MG63 (cell line): Measurements from ENCODE around the gene ABTB2. TPM values are rescaled to one million over a fixed set of nuclear protein-coding genes. Genes with fewer than 3 reads are reported as not detected.

Experiments used
- DNase-seq: peaks from one replicate; pipeline ENCODE4 v3.0.0-alpha.2; 2020
- H3K27me3 ChIP-seq: fragments of 250-450 bp; sonication (Bioruptor Pico); 2 replicates; pipeline ENCODE4 v1.5.1; 2020; ENCODE audit warnings: mild to moderate bottlenecking, moderate library complexity
- H3K36me3 ChIP-seq: fragments of 250-450 bp; sonication (Bioruptor Pico); 2 replicates; pipeline ENCODE4 v1.5.1; 2020; ENCODE audit warnings: mild to moderate bottlenecking, moderate library complexity
- H3K4me3 ChIP-seq: fragments of 250-450 bp; sonication (Bioruptor Pico); 2 replicates; pipeline ENCODE4 v1.5.1; 2020; ENCODE audit warnings: mild to moderate bottlenecking, moderate library complexity
- H3K9me3 ChIP-seq: fragments of 250-450 bp; sonication (Bioruptor Pico); 2 replicates; pipeline ENCODE4 v1.5.1; 2020; ENCODE audit warnings: mild to moderate bottlenecking, moderate library complexity
- total RNA-seq: library from RNA; depleted of rRNA; stranded (reverse); fragments of >200 nt; shearing (Covaris generic); gene quantifications from 2 replicates; pipeline ENCODE4 v1.2.3, GENCODE V29; 2014; ENCODE audit warnings: low replicate concordance

The ABTB2 gene
- total RNA-seq, 1 experiment from 2014 or later, result 2.6 TPM

DNA sequence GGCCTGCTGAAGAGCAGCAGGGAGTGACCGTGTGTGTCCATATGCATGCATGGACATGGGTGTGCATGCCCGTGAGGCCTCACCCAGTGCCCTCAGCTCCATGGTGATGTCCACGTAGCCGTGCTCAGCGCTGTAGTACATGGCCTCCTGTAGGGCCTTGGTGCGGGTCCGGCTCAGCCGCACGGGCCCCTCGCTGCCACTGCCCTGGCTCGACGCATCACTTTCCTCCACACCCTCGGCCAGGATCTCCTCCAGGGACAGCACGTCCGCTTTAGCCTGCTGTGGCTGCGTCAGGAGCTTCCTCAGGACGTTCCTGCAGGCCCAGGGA lies 195.4 kb downstream of the ABTB2 start:
- Histone ChIP-seq H3K36me3 (0 out of 2 replicates have a peak, but pooled peaks cover 2% of the 10 kb centered on the region), H3K27me3 (no peaks in the 10 kb centered on the region), H3K4me3 (no peak overlapping the region), H3K9me3 (no peaks in the 10 kb centered on the region)
- DNase-seq, result no peak

DNA sequence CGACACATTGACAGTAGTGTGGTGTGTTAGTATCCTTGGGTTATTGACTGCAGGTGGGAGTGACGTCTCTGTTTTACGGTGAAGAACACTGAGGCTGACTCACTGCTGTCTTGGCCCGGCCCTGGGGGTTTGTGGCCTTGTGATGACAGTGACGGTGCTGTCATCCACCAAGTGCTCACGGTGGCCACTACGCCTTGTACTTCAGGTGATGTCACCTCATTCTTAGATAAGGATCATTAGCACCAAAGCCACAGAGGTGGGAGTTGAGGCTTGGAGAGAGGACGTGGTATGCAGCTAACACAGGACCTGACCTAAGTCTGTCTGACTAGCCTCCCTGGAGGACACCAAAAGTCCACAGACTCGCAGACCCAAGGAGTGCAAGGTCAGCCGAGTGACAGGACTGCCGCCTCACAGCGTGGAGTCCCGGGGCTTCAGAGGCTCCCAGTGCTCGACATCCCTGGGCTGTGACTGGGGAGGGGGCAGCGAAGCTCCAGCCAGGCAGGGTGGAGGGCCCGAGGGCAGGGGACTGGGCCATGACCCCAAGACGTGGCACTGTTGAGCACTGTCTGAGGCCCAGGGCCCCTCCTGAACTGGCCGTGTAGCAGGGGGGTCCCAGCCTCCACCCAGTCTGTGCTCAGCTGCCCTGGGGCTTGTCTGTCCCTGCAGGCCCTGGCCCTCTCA lies 195.9 kb downstream of the ABTB2 start:
- Histone ChIP-seq H3K4me3 (no peak overlapping the region), H3K27me3 (no peaks in the 10 kb centered on the region), H3K9me3 (no peaks in the 10 kb centered on the region), H3K36me3 (peaks cover 3% of the 10 kb centered on the region; the same call in 1 of the 2 replicates)
- DNase-seq, result no peak

DNA sequence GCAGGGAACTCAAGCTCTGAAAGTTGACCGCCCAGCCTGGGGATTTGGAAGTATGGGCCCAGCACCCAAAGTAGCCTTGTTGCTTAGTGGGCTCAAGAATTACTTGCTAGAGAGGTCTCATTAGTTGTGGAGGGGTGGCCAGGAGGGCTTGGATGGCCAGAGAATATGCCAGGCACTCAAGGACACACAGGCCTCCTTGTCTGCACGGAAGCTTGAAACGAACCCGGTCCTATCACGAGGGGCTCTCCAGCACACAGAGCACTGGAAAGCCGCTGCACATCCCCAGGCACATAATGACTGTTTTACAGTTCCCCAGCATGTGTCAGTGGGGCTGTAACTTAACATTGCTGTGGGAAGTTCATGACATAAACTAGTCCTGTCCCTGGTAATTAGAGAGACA lies 196.4 kb downstream of the ABTB2 start:
- H3K9me3 ChIP-seq, result no peaks in the 10 kb centered on the region
- no peaks in the 10 kb centered on the region for H3K27me3 ChIP-seq
- H3K36me3 ChIP-seq, result peaks cover 5% of the 10 kb centered on the region; the same call in 1 of the 2 replicates
- DNase-seq, result no peak
- no peak overlapping the region for H3K4me3 ChIP-seq

DNA sequence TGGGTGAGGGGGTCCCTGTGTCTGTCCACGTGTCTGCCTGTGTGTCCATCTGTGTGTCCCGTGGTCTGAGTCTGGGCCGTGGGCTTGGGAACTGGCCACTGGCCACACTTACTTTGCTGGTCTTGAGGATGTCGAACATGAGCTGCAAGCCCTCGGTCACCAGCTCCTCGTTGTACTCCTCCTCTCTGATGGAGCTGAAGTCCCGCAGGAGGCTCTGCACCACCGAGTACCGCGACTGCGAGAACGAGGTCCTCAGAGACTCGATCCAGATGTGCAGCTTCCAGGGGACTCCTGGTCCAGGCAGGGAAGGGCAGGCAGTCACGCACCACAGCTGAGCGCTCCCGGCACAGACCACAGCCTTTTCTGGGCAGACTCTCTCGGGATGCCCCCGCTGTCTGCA lies 197.0 kb downstream of the ABTB2 start:
- DNase-seq, result no peak
- H3K36me3 ChIP-seq, result peaks cover 7% of the 10 kb centered on the region
- no peaks in the 10 kb centered on the region for H3K27me3 ChIP-seq
- no peak overlapping the region for H3K4me3 ChIP-seq
- no peaks in the 10 kb centered on the region for H3K9me3 ChIP-seq

DNA sequence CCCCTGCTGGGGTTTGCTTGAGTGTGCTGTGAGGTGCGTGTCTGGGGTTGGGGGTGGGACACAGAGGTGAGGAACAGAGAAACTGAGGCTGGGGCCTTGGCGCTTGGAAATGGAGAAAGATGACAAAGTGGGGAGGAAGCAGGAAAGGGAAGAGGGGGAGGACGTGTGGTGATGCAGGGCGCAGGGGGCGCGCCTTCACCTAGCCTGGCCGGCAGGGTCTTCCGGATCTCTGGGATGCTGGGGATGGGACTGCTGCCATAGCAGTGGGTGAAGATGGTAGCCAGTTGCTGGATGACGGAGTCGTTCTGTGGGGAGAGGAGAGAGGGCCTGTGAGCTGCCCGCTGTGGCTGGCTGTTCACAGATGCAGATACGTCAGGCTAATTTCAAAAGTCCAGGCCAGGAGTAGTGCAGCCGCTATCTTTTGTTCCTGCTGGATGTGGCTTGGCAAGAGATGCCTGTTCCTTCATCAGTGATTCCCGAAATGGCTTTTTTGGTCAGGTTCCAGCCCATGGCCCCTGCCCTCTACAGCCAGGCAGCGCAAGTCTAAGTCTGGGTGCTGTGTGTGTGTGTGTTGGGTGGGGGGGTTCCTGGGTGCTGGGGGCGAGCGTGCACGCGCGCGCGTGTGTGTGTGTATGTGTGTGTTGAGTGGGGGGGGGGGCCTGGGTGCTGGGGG lies 197.6 kb downstream of the ABTB2 start:
- DNase-seq, result no peak
- Histone ChIP-seq H3K27me3 (no peaks in the 10 kb centered on the region), H3K9me3 (no peaks in the 10 kb centered on the region), H3K36me3 (peaks cover 7% of the 10 kb centered on the region), H3K4me3 (no peak overlapping the region)

DNA sequence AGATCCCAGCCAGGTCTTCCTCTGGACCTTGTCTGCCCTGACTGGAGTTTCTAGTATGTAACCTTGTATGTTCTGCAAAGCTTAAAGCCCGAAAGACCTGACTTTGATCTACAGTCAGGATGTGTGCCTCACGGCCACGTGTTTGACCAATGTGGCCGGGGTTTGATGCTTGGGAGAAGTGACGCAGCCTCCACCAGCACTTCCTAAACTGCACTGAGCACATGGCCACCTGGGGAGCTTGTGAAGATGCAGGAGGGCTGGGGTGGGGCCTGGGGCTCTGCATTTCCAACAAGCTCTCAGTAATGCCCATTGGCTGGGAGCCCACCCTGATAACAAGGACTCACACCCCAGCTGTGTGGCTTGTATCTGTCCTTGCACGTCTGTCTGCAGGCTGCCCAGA lies 199.1 kb downstream of the ABTB2 start:
- Histone ChIP-seq H3K36me3 (peaks cover 7% of the 10 kb centered on the region), H3K27me3 (no peaks in the 10 kb centered on the region), H3K9me3 (no peaks in the 10 kb centered on the region), H3K4me3 (no peak overlapping the region)
- DNase-seq, result no peak

DNA sequence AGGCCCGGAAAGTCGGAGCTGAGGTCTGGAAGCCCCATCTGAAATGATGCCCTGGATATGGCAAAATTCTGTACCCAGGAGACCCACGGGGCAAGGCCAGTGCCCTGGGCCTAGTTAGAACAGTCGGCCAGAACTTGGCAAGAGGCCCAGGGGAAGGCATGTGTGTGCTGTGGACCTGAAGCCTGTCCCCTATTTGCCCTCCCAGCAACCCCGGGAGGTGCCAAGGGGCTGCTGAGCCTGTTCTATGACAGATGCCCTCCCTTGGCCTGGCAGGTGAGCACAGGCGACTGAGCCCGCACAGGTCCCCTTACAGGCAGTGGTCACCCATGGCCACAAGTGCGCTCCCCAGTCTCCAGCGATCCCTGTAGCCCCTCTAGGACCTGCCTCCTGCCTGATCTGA lies 200.6 kb downstream of the ABTB2 start:
- H3K9me3 ChIP-seq, result no peaks in the 10 kb centered on the region
- no peak overlapping the region for H3K4me3 ChIP-seq
- no peaks in the 10 kb centered on the region for H3K27me3 ChIP-seq
- peaks cover 12% of the 10 kb centered on the region for H3K36me3 ChIP-seq
- no peak for DNase-seq

DNA sequence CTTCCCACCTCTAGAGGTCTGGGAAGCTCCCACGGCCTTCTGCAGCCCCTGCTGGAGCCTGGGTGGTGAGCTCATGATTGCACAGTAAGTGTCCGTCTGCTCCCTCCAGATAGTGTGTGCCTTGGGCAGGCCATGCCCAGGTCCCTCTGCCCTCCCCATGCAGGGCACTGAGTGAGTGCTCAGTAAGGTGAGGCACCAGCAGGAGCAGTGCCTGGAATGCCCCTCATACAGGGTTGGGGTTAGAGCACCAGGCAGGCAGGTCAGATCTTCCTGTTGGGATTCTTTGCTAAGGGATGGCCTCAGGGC lies 202.1 kb downstream of the ABTB2 start:
- Histone ChIP-seq H3K36me3 (peaks cover 21% of the 10 kb centered on the region), H3K27me3 (no peaks in the 10 kb centered on the region), H3K9me3 (no peaks in the 10 kb centered on the region), H3K4me3 (no peak overlapping the region)
- no peak for DNase-seq

DNA sequence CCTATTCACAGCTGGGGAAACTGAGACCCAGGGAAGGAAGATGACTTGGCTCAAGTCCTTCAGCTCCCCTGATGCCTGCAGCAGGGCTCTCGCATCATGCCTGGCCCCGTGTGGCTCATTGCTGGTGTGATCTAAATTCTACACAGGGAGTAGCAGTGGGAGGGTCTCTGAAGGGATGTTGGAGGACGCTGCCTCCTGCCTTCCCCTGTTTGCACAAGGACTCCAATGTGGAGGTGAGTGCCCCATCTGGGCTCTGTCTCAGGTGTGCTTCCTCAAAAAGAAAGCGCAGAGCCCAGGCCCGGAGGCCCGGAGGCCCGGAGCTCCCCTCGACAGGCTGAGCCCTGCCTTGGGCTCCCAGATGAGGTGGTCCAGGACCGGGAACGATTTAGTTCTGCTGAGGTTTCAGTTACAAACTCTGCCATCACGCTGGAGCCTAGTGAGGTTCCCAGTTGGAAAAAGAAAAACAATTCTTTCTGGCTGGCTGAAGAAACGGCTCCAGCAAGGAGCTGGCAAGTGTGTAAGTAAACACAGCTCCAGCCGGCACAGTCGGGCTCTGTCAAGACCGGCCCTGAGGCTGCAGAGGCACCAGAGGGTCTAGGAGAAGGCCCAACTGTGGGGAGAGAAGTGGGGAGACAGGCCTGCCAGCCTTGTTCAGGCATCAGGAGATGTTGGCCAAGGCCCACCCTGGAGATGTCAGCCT lies 202.6 kb downstream of the ABTB2 start:
- Histone ChIP-seq H3K4me3 (no peak overlapping the region), H3K9me3 (no peaks in the 10 kb centered on the region), H3K27me3 (no peaks in the 10 kb centered on the region), H3K36me3 (peaks cover 26% of the 10 kb centered on the region)
- no peak for DNase-seq

DNA sequence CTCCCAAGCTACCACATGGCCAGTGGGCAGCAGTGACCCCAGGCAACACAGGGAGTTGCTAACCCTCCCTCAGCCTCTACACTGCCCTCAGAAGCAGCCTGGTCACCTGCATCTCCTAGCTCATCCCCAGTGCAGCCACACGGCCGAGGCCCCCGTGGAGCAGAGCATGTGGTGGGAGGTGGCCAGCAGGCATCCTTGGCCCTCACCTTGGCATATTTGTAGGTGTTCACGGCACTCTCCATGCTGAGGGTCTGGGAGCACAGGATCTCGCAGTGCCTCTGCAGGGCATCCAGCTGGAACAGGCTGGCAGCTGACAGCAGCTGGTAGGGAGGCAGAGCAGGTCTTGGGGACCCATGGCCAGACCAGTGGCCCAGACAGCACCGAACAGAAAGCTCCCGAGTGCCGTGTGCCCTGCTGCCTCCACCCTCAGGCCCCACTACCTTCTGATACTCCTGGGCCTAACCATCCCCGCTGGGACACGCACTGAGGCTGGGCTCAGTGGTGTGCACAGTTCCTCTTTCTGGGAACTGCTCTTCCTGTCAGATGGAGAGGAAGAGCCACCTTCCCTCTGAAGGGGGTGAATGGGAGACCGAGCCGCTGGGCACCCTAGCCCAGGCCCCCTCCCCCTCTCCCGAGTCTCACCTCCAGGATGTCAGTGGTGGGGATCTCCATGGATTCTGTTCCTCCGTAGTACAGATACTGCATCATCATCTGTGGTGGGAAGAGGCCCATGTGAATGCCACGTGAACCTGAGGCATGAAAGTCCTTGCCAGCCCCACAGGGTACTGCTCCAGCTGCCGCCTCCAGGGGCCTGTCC lies 203.5 kb downstream of the ABTB2 start:
- Histone ChIP-seq H3K36me3 (peaks cover 34% of the 10 kb centered on the region), H3K9me3 (no peaks in the 10 kb centered on the region), H3K27me3 (no peaks in the 10 kb centered on the region), H3K4me3 (no peak overlapping the region)
- DNase-seq, result no peak

DNA sequence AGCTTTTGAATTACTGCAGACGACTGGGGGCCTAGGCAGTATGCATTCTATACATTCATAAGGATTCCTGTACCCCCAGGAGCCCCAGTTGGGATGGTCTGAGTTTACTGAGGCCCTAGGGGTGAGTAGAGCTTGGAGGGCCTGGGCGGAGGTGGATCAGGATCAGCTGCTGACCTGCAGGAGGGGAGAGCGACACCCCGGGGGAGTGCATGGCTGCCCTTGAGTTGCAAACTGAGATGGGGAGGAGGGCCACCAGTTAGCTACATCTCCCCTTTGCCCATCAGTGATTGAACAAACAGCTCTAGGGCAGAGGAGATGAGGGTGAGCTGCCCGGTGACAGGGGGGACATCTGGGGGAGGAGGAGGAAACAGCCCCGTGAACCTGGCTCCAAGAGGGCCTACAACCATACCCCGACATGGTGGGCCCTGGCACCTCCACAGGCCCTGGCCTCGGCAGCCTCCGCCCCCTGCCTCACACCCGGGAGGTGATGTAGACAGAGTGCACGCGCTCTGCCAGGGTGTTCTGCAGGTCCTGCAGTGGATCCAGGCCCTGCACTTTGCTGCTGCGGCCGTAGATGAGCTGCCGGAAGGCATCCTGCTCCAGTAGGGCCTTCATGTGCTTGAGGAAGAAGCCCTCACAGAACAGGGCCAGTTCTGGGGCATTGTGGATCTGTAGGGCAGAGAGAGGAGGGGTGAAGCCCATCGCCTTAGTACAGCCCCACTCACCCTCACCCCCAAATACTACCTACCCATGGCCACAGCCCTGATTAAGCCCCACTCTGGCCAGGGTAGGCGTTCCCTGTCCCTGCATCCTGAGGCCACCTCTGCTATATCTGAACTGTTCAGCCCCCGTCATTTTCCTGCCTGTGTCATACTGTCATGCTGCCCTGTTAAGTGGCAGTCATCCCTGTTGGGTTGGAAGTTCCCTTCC lies 205.6 kb downstream of the ABTB2 start:
- Histone ChIP-seq H3K4me3 (no peak overlapping the region), H3K27me3 (no peaks in the 10 kb centered on the region), H3K9me3 (no peaks in the 10 kb centered on the region), H3K36me3 (peaks cover 53% of the 10 kb centered on the region)
- no peak for DNase-seq

DNA sequence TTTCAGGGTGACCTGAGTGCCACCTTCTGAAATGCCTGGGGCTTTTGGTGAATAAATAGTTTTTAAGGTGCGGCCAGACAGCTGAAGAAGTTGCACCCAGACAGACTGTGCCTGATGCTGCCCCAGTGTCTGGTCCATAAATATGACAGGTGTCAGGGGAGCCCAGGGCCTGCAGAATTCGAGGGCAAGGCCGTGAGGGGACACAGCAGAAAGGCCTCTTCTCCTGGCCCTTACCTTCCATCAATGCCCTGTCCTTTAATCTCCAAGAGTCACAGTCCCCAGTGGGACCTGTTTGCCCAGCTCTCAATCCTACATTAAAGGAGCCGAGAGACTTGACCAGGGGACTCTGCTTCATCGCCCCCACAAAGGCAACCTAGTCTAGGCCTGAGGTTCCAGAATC lies 206.6 kb downstream of the ABTB2 start:
- Histone ChIP-seq H3K36me3 (peaks cover 60% of the 10 kb centered on the region), H3K27me3 (no peaks in the 10 kb centered on the region)
- no peak for DNase-seq

DNA sequence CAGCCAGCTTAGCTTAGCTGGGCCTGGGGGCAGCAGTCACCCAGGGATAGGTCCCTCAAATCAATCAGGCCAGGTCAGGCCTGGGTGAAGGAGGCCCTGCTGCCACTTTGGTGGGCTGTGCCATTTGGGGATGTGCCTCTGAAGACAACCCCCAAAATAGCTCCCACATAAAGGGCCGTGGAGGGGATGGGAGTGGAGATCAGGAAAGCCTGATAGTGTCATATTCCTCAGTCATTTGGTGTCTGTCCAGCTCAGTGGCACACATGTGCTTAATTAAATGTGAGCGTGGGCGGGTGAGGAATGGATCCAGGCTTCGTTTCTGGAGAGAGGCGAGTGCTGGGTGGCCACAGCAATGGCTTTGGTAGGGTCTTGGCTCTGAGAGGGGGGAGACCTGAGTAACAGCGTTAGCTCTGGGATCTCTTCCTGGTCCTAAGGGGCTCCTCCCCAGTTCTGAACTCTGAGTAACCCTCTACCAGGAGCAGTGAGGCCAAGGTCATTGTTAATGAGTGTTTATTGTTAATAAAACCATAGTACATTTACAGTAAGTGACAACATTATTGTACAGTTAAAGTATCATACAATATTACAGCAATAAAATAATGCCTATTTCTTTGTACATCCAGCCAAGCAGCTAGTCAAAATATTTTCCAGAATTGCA lies 207.2 kb downstream of the ABTB2 start:
- H3K27me3 ChIP-seq, result no peaks in the 10 kb centered on the region
- H3K4me3 ChIP-seq, result no peak overlapping the region
- no peak for DNase-seq
- peaks cover 63% of the 10 kb centered on the region for H3K36me3 ChIP-seq
- H3K9me3 ChIP-seq, result no peaks in the 10 kb centered on the region

More for the DNA sequence above, 206.6 kb downstream of the ABTB2 start:
- no peaks in the 10 kb centered on the region for H3K9me3 ChIP-seq
- no peak overlapping the region for H3K4me3 ChIP-seq

DNA sequence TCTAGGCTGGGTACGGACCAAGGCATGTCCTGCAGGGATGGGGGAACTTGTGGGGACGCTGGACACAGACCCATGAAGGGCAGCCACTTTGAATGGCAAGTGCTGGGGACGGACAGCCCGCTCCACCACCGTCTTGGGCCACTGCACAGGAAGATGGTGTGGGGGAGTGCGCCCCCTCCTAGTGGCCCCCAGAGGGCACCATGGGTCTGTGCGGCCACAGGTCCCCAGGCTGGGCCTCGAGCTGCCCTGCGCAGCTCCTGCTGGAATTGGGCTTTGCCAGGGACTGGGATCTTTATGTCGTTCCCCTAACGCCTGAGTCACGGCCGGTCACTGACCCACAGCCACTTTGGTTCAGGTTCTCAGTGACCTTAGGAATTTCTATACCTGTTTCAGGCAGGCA lies 208.0 kb downstream of the ABTB2 start:
- Histone ChIP-seq H3K27me3 (no peaks in the 10 kb centered on the region), H3K36me3 (peaks cover 70% of the 10 kb centered on the region), H3K4me3 (no peak overlapping the region), H3K9me3 (no peaks in the 10 kb centered on the region)
- DNase-seq, result no peak

DNA sequence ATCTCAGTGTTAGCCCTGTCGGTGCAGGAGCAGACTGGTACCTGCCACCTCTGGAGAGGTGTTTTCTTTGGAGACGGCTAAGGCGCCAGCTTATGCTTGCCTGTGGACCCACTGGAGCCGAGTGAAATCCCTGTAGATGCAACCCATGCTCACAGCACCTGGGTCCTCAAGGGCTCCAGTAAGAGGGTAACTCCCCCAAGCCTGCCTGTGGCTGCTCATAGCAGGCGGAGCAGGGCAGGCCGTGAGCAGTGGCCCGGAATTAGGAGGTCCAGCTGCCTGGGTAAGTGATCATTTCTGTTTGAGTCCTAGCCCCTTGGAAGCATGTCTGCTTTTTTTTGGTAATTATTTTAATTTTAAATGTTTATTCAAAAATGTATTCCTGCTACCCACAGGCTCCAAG lies 208.5 kb downstream of the ABTB2 start:
- DNase-seq, result no peak
- H3K4me3 ChIP-seq, result no peak overlapping the region
- no peaks in the 10 kb centered on the region for H3K9me3 ChIP-seq
- no peaks in the 10 kb centered on the region for H3K27me3 ChIP-seq
- H3K36me3 ChIP-seq, result peaks cover 75% of the 10 kb centered on the region
